GM12801 (cell line): Measurements from ENCODE around the gene MIOS.

Experiments
- TF ChIP-seq, protein P1 (sequence below): IDR thresholded peaks from one replicate; pipeline ENCODE4 v1.5.1; 2011; ENCODE audit warnings: control low read depth; ENCODE audit not compliant: insufficient read length; ENCODE audit errors: extremely low read depth

Gene MIOS

DNA sequence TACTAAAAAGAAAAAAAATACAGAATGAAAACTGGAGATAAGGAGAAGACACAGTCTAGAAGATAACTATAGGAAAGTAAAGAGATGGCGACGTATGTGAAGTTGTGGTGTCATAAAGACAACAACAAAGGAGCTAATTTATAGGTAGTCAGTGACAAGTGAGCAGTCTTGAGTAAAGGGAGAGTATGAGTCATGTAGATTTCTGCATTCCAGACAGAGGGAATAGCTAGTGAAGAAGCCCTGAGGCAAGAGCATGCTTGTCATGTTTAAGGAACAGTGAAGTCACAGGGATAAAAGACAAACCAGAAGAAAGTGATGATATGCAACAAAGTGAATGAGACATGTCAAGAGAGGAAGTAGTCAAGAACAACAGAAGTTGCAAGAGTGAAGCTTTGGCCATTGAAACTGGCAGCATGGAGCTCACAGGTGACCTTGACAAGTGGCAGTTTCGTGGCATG, 2.3 kb upstream of the MIOS start:
- TF ChIP-seq, protein P1, sequence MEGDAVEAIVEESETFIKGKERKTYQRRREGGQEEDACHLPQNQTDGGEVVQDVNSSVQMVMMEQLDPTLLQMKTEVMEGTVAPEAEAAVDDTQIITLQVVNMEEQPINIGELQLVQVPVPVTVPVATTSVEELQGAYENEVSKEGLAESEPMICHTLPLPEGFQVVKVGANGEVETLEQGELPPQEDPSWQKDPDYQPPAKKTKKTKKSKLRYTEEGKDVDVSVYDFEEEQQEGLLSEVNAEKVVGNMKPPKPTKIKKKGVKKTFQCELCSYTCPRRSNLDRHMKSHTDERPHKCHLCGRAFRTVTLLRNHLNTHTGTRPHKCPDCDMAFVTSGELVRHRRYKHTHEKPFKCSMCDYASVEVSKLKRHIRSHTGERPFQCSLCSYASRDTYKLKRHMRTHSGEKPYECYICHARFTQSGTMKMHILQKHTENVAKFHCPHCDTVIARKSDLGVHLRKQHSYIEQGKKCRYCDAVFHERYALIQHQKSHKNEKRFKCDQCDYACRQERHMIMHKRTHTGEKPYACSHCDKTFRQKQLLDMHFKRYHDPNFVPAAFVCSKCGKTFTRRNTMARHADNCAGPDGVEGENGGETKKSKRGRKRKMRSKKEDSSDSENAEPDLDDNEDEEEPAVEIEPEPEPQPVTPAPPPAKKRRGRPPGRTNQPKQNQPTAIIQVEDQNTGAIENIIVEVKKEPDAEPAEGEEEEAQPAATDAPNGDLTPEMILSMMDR: no peak

GRCh38 chr7:7565018-7565680, 1.5 kb upstream of the MIOS start:
- TF ChIP-seq, protein P1: no peak

DNA sequence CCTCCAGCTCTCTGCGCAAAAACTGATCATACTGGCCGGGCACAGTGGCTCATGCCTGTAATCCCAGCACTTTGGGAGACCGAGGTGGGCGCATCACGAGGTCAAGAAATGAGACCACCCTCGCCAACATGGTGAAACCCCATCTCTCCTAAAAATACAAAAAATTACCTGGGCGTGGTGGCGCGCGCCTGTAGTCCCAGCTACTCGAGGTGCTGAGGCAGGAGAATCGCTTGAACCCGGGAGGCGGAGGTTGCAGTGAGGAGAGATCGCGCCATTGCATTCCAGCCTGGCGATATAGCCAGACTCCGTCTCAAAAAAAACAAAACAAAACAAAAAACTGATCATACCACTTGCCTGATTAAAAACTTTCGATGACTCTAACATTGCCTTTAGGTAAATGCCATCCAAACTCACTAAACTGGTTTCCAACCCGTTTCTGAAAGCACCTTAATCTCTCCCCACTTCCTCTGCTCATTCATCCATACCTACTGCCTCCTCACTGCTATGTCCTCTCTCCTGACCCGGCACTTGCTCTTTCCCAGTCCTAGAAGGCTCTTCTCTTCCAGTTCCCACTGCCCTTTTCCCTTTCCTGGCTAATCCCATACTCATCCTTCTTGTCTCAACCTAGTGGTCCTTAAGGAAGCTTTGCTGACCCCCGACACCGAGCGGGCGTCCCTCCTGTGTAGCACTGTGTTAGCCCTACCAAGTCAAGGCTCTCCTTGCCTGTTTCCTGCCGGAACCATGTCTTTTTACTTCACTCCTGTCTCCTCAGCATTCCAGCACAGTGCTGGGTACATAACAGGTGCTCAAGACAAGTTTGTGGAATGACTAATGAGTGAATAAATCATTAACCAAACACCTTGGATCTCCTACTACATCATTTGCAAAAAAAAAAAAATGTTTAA, 686 bp upstream of the MIOS start:
- TF ChIP-seq, protein P1: no peak

DNA sequence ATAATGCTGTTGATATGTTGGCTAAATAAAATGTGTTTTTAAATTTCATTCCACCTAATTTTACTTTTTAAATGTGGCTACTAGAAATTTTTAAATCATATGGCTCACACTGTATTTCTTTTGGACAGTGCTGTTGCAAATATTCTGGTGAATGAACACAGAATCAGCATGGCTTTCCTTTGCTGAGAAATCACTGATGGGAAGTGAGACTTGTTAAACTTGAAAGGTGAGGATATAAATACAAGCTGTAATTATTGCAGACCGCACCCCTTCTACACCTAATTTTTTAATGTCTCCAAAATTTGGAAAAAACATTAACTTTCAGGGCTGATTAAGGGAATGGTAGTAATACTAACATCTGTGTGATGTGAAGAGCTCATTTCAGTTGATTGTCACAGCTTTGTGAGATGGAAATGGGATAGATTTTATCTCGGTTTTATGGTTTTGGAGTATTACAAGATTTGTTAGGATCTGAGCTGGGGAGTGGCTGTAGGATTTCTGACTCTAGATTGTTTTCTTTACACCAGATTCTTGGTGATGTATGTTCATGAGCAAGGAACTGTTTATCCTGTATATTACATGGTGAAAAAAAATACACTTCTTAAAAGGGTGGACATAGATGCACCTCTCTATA, 1.3 kb downstream of the MIOS start:
- TF ChIP-seq, protein P1: no peak

DNA sequence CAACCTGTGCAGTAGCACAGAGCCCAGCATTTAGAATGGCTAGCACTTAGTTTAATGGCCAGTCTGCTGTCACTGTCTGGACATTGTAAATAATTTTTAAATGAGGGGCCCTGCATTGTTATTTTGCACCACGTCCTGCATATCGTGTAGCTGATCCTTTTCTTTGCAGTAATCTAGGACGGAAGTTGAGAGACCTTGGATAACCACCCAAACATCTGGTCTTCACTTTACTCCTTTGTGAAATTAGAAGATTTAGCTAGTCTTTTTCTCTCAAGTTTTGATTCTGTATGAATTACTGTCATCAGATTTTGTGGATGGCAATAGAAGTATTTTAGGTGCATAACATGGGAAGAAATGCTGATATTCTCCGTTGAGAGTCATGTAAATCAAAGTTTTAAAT, 1.9 kb downstream of the MIOS start:
- TF ChIP-seq, protein P1: no peak

- TF ChIP-seq, protein P1: no peak
These were observed 2.4 kb downstream of the MIOS start for GRCh38 chr7:7569081-7569527.

DNA sequence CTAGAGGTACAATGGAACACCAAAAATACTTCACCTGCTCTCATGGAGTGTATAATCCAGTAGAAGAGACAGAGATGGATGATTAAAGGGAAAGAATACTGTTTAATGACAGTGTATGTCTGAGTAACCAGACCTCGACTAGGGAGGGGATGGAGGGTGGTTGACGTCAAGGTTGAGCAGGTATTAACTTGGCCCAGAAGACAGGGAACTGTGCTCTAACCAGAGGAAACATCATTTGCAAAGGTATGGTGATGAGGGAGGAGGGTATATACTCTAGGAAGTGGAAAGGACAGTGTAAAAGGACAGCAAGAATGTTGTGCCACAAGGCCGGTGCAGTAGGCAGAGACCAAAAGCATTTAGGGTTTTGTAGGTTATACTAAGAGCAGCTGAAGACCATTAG, 2.9 kb downstream of the MIOS start:
- TF ChIP-seq, protein P1: no peak
